ENCODE measurements around the gene GPR39. TPM values are rescaled to one million over a fixed set of nuclear protein-coding genes. Genes with fewer than 3 reads are reported as not detected.

The GPR39 gene
- total RNA-seq, 2 experiments from 2014 or later, result not detected

DNA sequence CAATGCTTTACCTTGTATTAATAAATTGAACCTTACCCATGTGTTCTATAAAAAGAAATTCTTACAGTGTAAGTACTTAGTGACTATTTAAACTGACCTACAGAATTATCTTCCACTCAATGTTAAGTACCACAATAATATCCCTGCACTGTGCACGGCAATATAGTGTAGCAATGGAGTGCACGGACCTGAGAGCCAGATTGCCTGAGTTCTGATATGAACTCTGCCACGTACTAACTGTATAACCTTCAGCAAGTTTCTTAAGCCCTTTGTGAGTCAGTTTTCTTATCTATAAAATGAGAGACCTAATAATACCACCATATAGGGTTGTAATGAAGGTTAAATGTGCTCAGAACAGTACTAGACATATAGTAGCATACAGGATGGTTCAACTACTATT lies 66.2 kb downstream of the GPR39 start:
- ATAC-seq (no peak), DNase-seq (no peak)
- Mint-ChIP-seq H3K4me3 (no peak overlapping the region), H3K9me3 (ENCODE audit: insufficient read depth) (no peaks in the 10 kb centered on the region), H3K27me3 (ENCODE audit: low read depth) (no peaks in the 10 kb centered on the region), H3K4me1 (ENCODE audit: low read depth) (no peaks in the 10 kb centered on the region), H3K27ac (no peak overlapping the region), H3K36me3 (ENCODE audit: low read depth) (no peaks in the 10 kb centered on the region)
- ChIA-PET CTCF (no interaction called here), POLR2A (no interaction called here)

DNA sequence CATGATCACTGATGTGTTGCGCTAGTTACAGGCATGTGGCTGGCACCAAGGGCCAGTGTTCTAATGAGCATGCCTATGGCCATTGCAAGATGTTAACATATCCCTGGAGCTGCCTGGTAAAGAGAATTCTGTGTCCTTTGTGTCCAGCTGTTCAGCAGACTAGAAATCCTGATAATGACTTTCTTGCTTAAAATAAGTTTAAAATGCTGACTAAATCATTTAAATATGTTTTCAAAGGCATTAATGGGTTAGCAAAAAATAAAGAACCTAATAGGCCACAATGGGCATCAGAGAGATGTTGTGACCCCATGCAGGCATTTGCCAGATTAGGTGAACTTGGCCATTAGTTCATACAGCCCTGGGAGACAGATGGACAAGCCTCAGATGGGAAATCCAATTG lies 67.5 kb downstream of the GPR39 start:
- H3K4me3 Mint-ChIP-seq, result no peak overlapping the region
- DNase-seq (no peak), ATAC-seq (no peak)
- no peaks in the 10 kb centered on the region for H3K9me3 Mint-ChIP-seq (ENCODE audit: insufficient read depth)
- ChIA-PET POLR2A (no interaction called here), CTCF (no interaction called here)
- H3K27me3 Mint-ChIP-seq (ENCODE audit: low read depth), result no peaks in the 10 kb centered on the region
- no peak overlapping the region for H3K27ac Mint-ChIP-seq
- H3K4me1 Mint-ChIP-seq (ENCODE audit: low read depth), result no peaks in the 10 kb centered on the region
- H3K36me3 Mint-ChIP-seq (ENCODE audit: low read depth), result no peaks in the 10 kb centered on the region

DNA sequence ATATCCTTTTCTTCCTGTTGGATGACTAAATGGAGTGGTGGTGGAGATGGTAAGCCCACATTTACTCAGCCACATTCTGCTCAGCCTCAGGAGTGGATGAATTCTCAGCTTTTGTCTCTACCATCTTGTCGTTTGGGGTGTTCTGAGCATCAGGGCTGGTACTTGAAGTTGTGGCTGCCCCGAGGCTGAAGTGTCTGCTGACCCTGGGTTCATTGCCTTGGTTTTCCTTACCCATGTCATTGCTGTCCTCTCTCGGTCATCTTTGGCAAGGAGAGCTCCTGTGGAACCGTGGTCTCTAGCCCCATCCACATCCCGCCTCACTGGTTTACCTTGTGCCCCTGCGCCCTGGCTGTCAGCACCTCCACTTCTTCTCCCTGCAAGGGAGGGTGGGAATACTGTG lies 71.9 kb downstream of the GPR39 start:
- CTCF ChIA-PET, result no interaction called here
- POLR2A ChIA-PET, result no interaction called here
- DNase-seq (no peak), ATAC-seq (no peak)
- Mint-ChIP-seq H3K4me1 (ENCODE audit: low read depth) (no peaks in the 10 kb centered on the region), H3K27ac (no peak overlapping the region), H3K4me3 (no peak overlapping the region), H3K9me3 (ENCODE audit: insufficient read depth) (no peaks in the 10 kb centered on the region), H3K36me3 (ENCODE audit: low read depth) (no peaks in the 10 kb centered on the region), H3K27me3 (ENCODE audit: low read depth) (no peaks in the 10 kb centered on the region)

DNA sequence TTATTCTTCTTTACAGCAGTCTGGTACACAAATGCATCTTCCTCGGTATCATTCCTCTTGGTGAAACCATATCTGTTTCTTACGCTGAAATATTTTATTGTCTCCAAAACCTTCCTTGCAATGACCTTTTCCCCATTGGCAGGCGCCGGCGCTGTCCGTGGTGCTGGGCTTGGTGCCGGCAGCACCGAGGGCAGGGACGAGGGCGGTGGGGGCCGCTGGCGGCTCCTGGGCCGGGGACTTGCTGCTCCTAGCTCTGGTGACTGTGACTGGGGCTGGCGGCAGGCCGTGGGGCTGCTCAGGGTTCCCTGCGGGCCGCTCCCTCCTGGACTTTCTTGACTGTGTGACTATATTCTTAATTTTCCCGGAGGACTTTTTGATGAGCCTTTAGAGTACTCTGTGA lies 72.5 kb downstream of the GPR39 start:
- Mint-ChIP-seq H3K9me3 (ENCODE audit: insufficient read depth) (no peaks in the 10 kb centered on the region), H3K27ac (no peak overlapping the region), H3K27me3 (ENCODE audit: low read depth) (no peaks in the 10 kb centered on the region), H3K4me1 (ENCODE audit: low read depth) (no peaks in the 10 kb centered on the region), H3K4me3 (no peak overlapping the region), H3K36me3 (ENCODE audit: low read depth) (no peaks in the 10 kb centered on the region)
- POLR2A ChIA-PET, result no interaction called here
- DNase-seq (no peak), ATAC-seq (no peak)
- CTCF ChIA-PET, result no interaction called here

DNA sequence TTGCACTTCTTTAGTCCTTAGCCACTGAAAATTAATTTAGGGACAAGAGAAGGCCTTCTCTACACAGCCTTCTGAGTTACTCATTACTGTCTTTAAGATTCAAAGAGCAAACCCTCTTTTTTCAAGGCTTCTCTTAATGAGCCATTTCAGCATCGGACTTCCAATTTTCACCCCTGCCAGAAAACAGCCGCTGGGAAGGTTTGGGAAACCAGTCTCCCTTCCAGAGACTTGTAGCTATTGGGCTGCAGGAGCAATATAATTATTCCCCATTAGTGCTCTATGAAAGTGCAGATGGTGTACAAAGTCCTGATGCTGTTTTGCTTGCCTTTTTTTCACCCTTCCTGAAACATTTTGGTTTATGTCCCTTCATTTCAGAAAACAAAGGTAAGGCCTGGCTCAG lies 79.3 kb downstream of the GPR39 start:
- no peak for DNase-seq

DNA sequence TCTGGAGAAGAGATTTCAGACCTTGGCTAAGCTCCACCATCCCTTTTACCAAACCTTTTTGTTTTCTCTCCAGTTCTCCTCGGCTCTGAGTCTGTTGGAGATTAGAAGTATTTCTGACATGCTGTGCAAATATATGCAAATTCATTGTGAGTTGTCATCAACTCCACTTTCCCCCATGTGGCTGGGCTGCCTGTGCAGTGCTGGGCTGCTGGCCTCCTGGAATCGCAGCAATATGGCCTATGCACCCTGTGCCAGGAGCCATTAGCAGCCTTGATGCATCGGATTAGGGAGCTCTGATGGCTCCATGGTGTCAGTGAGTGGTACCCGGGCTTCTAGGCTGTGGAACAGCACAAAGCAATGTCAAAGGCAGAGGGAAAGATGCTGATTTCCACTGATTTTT lies 80.0 kb downstream of the GPR39 start:
- H3K27me3 Mint-ChIP-seq (ENCODE audit: low read depth), result no peaks in the 10 kb centered on the region
- ChIA-PET CTCF (no interaction called here), POLR2A (no interaction called here)
- no peaks in the 10 kb centered on the region for H3K4me1 Mint-ChIP-seq (ENCODE audit: low read depth)
- no peak overlapping the region for H3K4me3 Mint-ChIP-seq
- DNase-seq (no peak), ATAC-seq (no peak)
- H3K9me3 Mint-ChIP-seq (ENCODE audit: insufficient read depth), result peaks cover 5% of the 10 kb centered on the region
- H3K36me3 Mint-ChIP-seq (ENCODE audit: low read depth), result no peaks in the 10 kb centered on the region
- no peak overlapping the region for H3K27ac Mint-ChIP-seq

More for the DNA sequence above, 79.3 kb downstream of the GPR39 start:
- no peak overlapping the region for H3K27ac Mint-ChIP-seq
- ChIA-PET POLR2A (no interaction called here), CTCF (no interaction called here)
- H3K4me3 Mint-ChIP-seq, result no peak overlapping the region
- H3K9me3 Mint-ChIP-seq (ENCODE audit: insufficient read depth), result peaks cover 2% of the 10 kb centered on the region
- no peaks in the 10 kb centered on the region for H3K36me3 Mint-ChIP-seq (ENCODE audit: low read depth)
- no peaks in the 10 kb centered on the region for H3K27me3 Mint-ChIP-seq (ENCODE audit: low read depth)
- no peaks in the 10 kb centered on the region for H3K4me1 Mint-ChIP-seq (ENCODE audit: low read depth)
- ATAC-seq, result no peak

DNA sequence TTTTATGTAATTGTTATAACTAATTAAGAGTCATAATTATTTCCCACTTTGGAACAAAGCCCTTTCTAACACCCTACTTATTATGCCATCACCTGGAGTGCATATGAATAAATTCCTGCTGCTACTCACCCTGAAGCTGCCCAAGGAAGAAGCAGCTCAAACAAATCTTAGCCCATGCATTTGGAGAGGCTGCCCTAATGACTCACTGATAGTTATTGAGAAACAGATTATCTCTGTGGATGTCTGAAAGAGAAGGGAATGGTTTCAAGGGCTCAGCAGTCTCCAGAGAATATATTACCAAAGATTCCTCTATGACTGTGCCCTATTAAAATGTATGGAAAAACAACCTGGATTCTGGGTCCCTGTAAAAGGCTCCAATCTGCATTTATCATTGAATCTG lies 81.0 kb downstream of the GPR39 start:
- H3K9me3 Mint-ChIP-seq (ENCODE audit: insufficient read depth), result peaks cover 5% of the 10 kb centered on the region
- no peak overlapping the region for H3K4me3 Mint-ChIP-seq
- no peak overlapping the region for H3K27ac Mint-ChIP-seq
- no peak for DNase-seq
- no peaks in the 10 kb centered on the region for H3K36me3 Mint-ChIP-seq (ENCODE audit: low read depth)
- CTCF ChIA-PET, result no interaction called here
- no peak for ATAC-seq
- no peaks in the 10 kb centered on the region for H3K27me3 Mint-ChIP-seq (ENCODE audit: low read depth)
- H3K4me1 Mint-ChIP-seq (ENCODE audit: low read depth), result no peaks in the 10 kb centered on the region
- POLR2A ChIA-PET, result no interaction called here

DNA sequence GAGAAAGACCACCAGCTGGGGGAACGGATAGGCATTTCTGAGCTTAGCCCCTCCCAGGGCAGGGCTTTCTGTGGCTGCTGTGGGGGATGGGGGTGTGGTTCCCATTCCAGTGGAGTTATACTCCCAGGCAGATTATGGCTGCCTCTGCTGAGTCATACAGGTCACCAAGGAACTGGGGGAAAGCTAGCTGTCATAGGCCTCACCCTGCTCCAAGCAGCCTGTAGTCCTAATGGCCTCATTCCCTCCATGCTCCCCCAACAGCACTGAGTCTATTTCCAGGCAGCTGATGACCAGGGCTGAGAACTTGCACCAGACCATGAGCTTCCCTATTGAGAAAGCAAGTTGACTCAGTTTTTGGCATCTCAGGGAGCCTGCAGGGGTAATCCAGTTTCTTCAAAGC lies 87.1 kb downstream of the GPR39 start:
- Mint-ChIP-seq H3K4me3 (no peak overlapping the region), H3K36me3 (ENCODE audit: low read depth) (no peaks in the 10 kb centered on the region), H3K9me3 (ENCODE audit: insufficient read depth) (peaks cover 5% of the 10 kb centered on the region), H3K4me1 (ENCODE audit: low read depth) (no peaks in the 10 kb centered on the region), H3K27me3 (ENCODE audit: low read depth) (no peaks in the 10 kb centered on the region), H3K27ac (no peak overlapping the region)
- ChIA-PET CTCF (no interaction called here), POLR2A (no interaction called here)
- ATAC-seq (no peak), DNase-seq (no peak)

DNA sequence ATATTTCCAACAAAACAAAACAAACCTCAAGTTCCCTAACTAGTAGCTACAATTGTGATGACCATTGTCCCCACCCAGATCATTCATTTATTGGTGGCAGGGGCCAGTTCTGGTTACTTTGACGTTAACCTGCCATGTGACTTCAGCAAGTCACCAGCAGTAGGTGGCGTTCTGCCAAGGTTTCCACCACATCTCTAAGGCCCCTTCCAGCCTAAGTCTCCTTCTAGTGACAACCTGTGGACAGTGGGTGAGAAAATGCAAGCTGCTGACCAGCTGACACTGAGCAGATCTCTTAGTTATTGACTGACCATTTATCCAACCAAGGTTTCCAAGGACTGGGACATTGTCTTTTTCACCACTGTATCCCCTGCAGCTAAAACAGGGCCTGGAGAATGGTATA lies 98.4 kb downstream of the GPR39 start:
- no peaks in the 10 kb centered on the region for H3K36me3 Mint-ChIP-seq (ENCODE audit: low read depth)
- H3K4me1 Mint-ChIP-seq (ENCODE audit: low read depth), result no peaks in the 10 kb centered on the region
- CTCF ChIA-PET, result no interaction called here
- ATAC-seq, result no peak
- no peak for DNase-seq
- H3K27me3 Mint-ChIP-seq (ENCODE audit: low read depth), result no peaks in the 10 kb centered on the region
- no peak overlapping the region for H3K27ac Mint-ChIP-seq
- H3K4me3 Mint-ChIP-seq, result no peak overlapping the region
- H3K9me3 Mint-ChIP-seq (ENCODE audit: insufficient read depth), result no peaks in the 10 kb centered on the region
- POLR2A ChIA-PET, result no interaction called here

DNA sequence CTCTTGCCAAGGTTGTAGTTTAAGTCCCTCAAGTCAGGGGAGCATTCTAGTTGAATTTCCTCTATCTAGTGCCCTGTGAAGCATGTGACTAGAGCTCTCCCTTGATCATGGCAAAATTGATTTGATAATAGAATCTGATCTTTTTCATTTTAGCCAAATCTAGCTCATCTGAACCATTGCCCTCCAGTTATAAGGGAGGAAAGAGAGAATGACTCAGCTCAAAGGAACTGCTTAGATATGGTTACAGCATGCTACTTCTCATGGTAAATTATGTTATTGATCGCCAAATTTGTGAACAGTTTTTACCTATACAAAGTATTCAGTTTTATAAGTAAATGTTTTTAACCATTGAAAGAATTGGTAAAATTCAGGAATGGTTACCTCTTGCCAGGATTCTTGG lies 100.8 kb downstream of the GPR39 start:
- no peaks in the 10 kb centered on the region for H3K4me1 Mint-ChIP-seq (ENCODE audit: low read depth)
- no peaks in the 10 kb centered on the region for H3K9me3 Mint-ChIP-seq (ENCODE audit: insufficient read depth)
- ChIA-PET CTCF (no interaction called here), POLR2A (no interaction called here)
- no peak overlapping the region for H3K4me3 Mint-ChIP-seq
- no peaks in the 10 kb centered on the region for H3K36me3 Mint-ChIP-seq (ENCODE audit: low read depth)
- no peak overlapping the region for H3K27ac Mint-ChIP-seq
- ATAC-seq (no peak), DNase-seq (no peak)
- H3K27me3 Mint-ChIP-seq (ENCODE audit: low read depth), result no peaks in the 10 kb centered on the region

DNA sequence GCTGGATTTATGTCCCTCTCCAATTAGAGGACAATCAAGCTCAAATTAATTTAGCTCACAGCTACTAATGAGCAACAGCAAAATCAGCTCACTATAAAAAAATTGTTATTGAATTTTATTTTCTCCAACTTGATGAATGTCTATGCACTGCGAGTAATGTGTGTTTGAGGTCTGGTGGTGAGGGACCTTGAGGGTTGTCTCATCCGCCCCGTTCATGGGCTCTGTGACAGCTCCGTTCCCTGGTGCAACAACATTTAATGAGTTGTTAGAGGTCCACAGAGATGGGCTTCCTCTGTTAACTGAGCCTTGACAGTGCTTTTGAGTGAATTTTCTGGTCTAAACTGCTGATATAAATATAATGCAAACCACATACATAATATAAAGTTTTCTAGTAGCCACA lies 101.7 kb downstream of the GPR39 start:
- Mint-ChIP-seq H3K9me3 (ENCODE audit: insufficient read depth) (no peaks in the 10 kb centered on the region), H3K27me3 (ENCODE audit: low read depth) (no peaks in the 10 kb centered on the region), H3K4me1 (ENCODE audit: low read depth) (no peaks in the 10 kb centered on the region), H3K36me3 (ENCODE audit: low read depth) (no peaks in the 10 kb centered on the region), H3K27ac (no peak overlapping the region), H3K4me3 (no peak overlapping the region)
- no peak for DNase-seq
- CTCF ChIA-PET, result no interaction called here
- POLR2A ChIA-PET, result no interaction called here
- ATAC-seq, result no peak

DNA sequence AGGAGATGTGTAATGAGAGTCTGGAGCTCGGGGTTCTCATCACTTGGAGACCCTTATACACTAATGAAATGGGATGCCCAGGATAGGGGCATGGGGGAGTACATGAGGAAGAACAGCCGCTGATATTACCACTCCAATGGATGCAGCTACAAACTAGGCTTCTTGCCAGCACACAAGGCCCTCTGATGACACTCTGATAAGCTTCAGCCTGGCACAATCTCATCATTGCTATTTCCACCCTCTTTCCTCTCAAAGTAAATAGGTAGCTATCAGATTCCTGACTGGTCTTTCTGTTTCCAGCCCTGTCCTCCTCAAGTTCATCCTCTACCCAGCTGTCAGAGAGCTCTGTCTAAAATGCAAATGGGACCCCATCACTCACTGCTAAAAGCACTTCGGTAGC lies 103.0 kb downstream of the GPR39 start:
- DNase-seq (no peak), ATAC-seq (no peak)
- Mint-ChIP-seq H3K4me1 (ENCODE audit: low read depth) (no peaks in the 10 kb centered on the region), H3K4me3 (no peak overlapping the region), H3K27me3 (ENCODE audit: low read depth) (no peaks in the 10 kb centered on the region), H3K36me3 (ENCODE audit: low read depth) (no peaks in the 10 kb centered on the region), H3K9me3 (ENCODE audit: insufficient read depth) (no peaks in the 10 kb centered on the region), H3K27ac (no peak overlapping the region)
- CTCF ChIA-PET, result no interaction called here
- POLR2A ChIA-PET, result no interaction called here

DNA sequence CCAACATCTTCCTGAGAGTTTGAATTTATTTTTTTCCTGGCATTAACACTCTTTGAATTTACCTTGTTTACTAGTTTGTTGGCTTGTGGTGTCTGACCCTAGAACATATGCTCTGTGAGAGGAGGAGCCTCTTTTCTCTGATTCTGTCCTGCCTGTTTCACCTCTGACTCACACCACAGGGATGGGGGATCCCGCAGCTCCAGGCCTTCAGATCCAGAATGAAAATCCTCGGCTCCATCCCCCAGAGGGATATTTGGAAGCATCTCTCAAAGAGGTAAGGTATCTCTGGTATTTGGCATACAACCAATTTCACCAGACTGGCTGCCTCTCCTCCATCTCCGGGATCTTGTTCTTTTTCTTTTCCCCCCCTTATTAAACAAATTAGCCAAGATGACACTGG lies 104.7 kb downstream of the GPR39 start:
- Mint-ChIP-seq H3K27me3 (ENCODE audit: low read depth) (no peaks in the 10 kb centered on the region), H3K4me3 (no peak overlapping the region), H3K27ac (no peak overlapping the region), H3K4me1 (ENCODE audit: low read depth) (no peaks in the 10 kb centered on the region), H3K9me3 (ENCODE audit: insufficient read depth) (no peaks in the 10 kb centered on the region), H3K36me3 (ENCODE audit: low read depth) (no peaks in the 10 kb centered on the region)
- no peak for DNase-seq
- POLR2A ChIA-PET, result no interaction called here
- CTCF ChIA-PET, result no interaction called here
- no peak for ATAC-seq

DNA sequence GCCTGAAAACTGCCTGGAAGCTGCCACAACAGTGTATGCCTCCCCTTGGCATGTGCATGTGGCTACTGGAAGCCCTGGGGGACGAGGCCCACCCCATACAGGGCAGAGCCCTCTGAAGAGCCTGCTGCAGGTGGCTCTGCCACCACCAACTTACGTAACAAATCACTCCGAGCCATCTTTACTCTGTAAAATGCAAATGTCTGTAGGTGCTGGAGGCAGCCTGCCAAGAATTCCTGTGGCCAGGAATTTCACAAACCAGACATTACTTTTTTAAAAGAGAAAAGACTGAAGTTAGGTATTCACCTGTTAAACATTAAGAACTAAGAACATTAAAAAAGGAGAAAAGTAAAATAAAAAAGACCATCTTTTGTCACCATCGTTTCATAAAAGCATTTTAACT lies 106.3 kb downstream of the GPR39 start:
- Mint-ChIP-seq H3K4me3 (no peak overlapping the region), H3K36me3 (ENCODE audit: low read depth) (no peaks in the 10 kb centered on the region), H3K27ac (no peak overlapping the region), H3K9me3 (ENCODE audit: insufficient read depth) (no peaks in the 10 kb centered on the region), H3K27me3 (ENCODE audit: low read depth) (no peaks in the 10 kb centered on the region), H3K4me1 (ENCODE audit: low read depth) (no peaks in the 10 kb centered on the region)
- CTCF ChIA-PET, result no interaction called here
- POLR2A ChIA-PET, result no interaction called here
- DNase-seq (no peak), ATAC-seq (no peak)

Data from activated CD8-positive, alpha-beta T cell treated with anti-CD3 and anti-CD28 coated beads, Interleukin-2, amount 10 ng/mL, durations not matched to agents 7 days and 5 days (primary cell).